MM.1S (cell line): ENCODE measurements around the gene MYH11.

Experiments used
- EZH2 ChIP-seq: fragments of 300-600 bp; sonication (generic); optimal IDR thresholded peaks from 2 replicates; pipeline ENCODE3; 2017; ENCODE audit warnings: low read depth, mild to moderate bottlenecking, antibody characterized with exemption, low read length, mixed read lengths
- EZH2phosphoT487 ChIP-seq: fragments of 300-600 bp; sonication (generic); IDR thresholded peaks from 2 replicates; pipeline ENCODE4 v1.6.1; 2018; ENCODE audit warnings: antibody characterized with exemption, low read length
- TF ChIP-seq, protein P1 (sequence below): fragments of 300-600 bp; sonication (generic); IDR thresholded peaks from 2 replicates; pipeline ENCODE4 v1.5.1; 2016; ENCODE audit warnings: antibody characterized with exemption, low read length, mixed read lengths

DNA sequence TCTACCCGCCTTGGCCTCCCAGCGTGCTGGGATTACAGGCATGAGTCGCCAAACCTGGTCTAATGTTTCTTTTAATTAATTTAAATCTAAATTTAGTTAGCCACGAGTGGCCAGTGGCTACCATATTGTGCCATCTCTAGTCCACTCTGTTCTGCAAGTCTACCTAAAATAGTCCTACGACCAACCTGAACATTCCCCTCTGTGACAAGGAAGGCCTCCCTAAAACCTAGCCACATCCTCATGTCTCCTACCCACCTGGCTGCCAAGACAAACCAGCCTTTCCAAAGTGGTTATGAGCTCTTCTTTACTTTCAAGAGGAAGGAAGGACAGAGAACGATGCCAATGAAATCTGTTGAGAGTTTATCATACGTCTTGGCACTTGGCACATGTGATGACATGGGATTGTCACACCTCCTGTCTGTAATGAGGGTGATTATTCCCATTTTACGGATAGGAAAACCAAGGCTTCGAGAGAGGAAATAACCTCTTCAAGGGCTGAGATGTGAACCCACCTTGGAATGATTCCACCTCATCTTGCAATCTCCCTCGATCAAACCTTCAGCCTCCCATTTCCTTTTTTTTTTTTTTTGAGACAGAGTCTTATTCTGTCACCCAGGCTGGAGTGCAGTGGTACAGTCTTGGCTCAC, 19.7 kb downstream of the MYH11 start:
- no peak for TF ChIP-seq EZH2
- TF ChIP-seq, protein P1, sequence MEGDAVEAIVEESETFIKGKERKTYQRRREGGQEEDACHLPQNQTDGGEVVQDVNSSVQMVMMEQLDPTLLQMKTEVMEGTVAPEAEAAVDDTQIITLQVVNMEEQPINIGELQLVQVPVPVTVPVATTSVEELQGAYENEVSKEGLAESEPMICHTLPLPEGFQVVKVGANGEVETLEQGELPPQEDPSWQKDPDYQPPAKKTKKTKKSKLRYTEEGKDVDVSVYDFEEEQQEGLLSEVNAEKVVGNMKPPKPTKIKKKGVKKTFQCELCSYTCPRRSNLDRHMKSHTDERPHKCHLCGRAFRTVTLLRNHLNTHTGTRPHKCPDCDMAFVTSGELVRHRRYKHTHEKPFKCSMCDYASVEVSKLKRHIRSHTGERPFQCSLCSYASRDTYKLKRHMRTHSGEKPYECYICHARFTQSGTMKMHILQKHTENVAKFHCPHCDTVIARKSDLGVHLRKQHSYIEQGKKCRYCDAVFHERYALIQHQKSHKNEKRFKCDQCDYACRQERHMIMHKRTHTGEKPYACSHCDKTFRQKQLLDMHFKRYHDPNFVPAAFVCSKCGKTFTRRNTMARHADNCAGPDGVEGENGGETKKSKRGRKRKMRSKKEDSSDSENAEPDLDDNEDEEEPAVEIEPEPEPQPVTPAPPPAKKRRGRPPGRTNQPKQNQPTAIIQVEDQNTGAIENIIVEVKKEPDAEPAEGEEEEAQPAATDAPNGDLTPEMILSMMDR: no peak
- no peak for TF ChIP-seq EZH2phosphoT487
